ENCODE data around the gene SFN. TPM values are rescaled to one million over a fixed set of nuclear protein-coding genes. Genes with fewer than 3 reads are reported as not detected.
A peak's percentile ranks its signal among the peaks of the same experiment; 100 is the strongest.

Gene SFN
- total RNA-seq, 4 donors from 2014 or later = 1,060 to 2,609 (median 1,818) TPM

- H3K27me3 ChIP-seq = no peaks in the 10 kb centered on the region
- H3K4me3 ChIP-seq = no peak overlapping the region
- WGBS, 2 donors = 31 to 35% methylated on average over 8 of the region's 10 CpGs
- H3K36me3 ChIP-seq = peaks cover 38 to 86% (median 45%) of the 10 kb centered on the region in 3 donors
- no peaks in the 10 kb centered on the region for H3K9me3 ChIP-seq
- intact Hi-C loops (cut with DNase I) = no loop called here
- peaks cover 11 to 75% (median 44%) of the 10 kb centered on the region in 3 donors for H3K4me1 ChIP-seq
- TF ChIP-seq CTCF (IDR thresholded peaks at IDR 0.05) = no peak
- no peak for TF ChIP-seq POLR2A (IDR thresholded peaks at IDR 0.05)
- peak overlapping the region; percentile 89 to 100 (median 98) for H3K27ac ChIP-seq
- DNase-seq = no peak
These were observed 13.8 kb upstream of the SFN start for GRCh38 chr1:26848941-26849774.

DNA sequence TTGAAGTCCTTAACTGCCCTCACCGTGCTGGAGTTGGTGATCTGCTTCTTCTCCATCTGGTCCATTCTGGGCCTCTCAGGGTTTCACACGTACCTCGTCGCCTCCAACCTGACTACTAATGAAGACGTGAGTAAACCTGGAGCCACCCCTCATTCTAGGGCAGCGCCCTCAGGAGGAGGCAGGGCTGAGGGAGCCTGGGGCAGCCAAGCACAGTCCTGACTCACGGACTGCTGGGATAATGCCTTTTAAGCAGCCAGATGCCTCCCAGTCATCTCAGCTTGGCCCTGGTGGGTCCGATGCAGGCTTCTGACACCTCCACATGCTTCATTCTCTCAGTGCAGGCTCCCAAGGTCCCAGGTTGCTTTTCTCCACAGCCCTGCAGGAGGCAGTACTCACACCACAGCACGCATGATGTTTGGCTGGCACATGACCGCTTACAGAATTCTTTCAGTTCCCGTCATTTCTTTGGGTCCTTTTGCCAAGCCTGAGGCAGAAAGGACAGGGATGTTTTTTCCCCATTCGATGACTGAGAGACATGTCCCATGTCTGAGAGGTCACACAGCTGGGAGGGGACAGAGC, 11.8 kb upstream of the SFN start:
- peak overlapping the region; percentile 89 to 100 (median 98) for H3K27ac ChIP-seq

DNA sequence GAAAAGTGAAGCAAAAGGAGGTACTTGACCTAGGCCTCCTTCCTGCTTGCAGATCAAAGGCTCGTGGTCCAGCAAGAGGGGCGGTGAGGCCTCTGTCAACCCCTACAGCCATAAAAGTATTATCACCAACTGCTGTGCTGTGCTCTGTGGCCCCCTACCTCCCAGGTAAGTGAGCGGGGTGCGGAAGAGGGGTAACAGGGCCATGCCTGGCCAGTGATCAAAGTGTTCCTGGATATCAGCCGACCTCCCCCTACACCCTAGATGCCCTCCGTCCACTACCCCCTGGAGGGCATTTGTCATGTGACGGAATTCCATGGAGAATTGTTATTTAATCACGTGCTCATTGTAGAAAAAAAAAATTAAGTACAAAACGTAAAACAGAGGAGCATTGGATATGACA, 10.2 kb upstream of the SFN start:
- no peaks in the 10 kb centered on the region for H3K9me3 ChIP-seq
- DNase-seq = no peak
- intact Hi-C loops (cut with DNase I) = no loop called here
- peaks cover 35 to 95% (median 78%) of the 10 kb centered on the region in 3 donors for H3K4me1 ChIP-seq
- TF ChIP-seq CTCF (IDR thresholded peaks at IDR 0.05) = no peak
- TF ChIP-seq POLR2A (IDR thresholded peaks at IDR 0.05) = no peak
- no peak overlapping the region for H3K4me3 ChIP-seq
- peaks cover 39 to 83% (median 40%) of the 10 kb centered on the region in 3 donors for H3K36me3 ChIP-seq
- WGBS, 2 donors = 61 to 63% methylated on average over 6 to 9 of the region's 9 CpGs
- no peaks in the 10 kb centered on the region for H3K27me3 ChIP-seq
- peak overlapping the region; percentile 58 to 100 (median 98) for H3K27ac ChIP-seq

More for the DNA sequence above, 11.8 kb upstream of the SFN start:
- Histone ChIP-seq H3K27me3 (no peaks in the 10 kb centered on the region), H3K9me3 (no peaks in the 10 kb centered on the region), H3K4me3 (no peak overlapping the region), H3K4me1 (peaks cover 27 to 86% (median 62%) of the 10 kb centered on the region in 3 donors), H3K36me3 (peaks cover 40 to 97% (median 45%) of the 10 kb centered on the region in 3 donors)
- no peak for DNase-seq
- TF ChIP-seq POLR2A (IDR thresholded peaks at IDR 0.05) (peak in 1 of 4 donors; percentile 20), CTCF (IDR thresholded peaks at IDR 0.05) (peak in 1 of 6 experiments; percentile 49)
- intact Hi-C loops (cut with DNase I) = no loop called here
- WGBS, 2 donors = 43 to 49% methylated on average over 4 to 8 of the region's 12 CpGs

DNA sequence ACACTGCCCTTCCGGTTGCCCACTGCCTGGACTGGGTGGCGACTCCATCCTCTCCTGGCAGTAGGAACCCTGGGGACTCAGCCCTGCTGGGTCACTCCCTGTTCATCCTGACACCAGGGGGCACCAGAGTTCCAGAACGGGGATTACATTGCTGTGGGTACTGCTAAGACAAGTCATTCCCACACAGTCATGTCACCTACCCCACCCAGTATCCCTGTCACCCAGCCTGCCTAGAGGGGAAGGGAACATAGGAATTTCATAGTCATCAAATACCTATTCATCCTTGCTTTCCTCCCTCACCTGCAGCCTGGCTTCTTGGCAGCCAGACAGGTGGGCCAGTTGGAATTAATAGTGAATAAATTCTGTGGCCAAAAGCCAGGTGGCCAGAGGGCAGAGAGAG, 9.8 kb upstream of the SFN start:
- Histone ChIP-seq H3K27me3 (no peaks in the 10 kb centered on the region), H3K4me1 (peaks cover 35 to 96% (median 82%) of the 10 kb centered on the region in 3 donors), H3K27ac (peak overlapping the region; percentile 91 to 100 (median 98)), H3K4me3 (no peak overlapping the region), H3K36me3 (peaks cover 39 to 79% (median 40%) of the 10 kb centered on the region in 3 donors), H3K9me3 (no peaks in the 10 kb centered on the region)
- TF ChIP-seq POLR2A (IDR thresholded peaks at IDR 0.05) (no peak), CTCF (IDR thresholded peaks at IDR 0.05) (peak; percentile 69 to 94 (median 88))
- intact Hi-C loops (cut with DNase I) = no loop called here
- no peak for DNase-seq
- WGBS, 2 donors = 20 to 32% methylated on average over 3 of the region's 3 CpGs

DNA sequence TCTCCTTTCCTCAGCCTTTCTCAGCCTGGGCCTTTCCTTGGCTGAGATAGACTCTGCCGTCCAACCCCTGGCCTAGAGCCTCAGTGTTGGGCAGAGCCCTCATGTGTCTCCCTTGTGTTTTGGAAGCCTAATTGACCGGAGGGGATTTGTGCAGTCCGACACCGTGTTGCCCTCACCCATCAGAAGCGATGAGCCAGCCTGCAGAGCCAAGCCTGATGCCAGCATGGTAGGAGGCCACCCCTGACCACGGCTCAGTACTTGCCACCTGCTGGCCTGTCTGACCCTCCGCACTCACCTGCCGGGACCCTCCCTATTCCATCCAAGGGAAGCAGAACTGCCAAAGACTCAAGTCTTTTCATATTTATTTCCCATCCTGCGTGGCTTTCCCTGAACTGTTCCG, 9.3 kb upstream of the SFN start:
- intact Hi-C loops (cut with DNase I) = no loop called here
- no peak overlapping the region for H3K4me3 ChIP-seq
- peaks cover 30 to 96% (median 82%) of the 10 kb centered on the region in 3 donors for H3K4me1 ChIP-seq
- H3K36me3 ChIP-seq = peaks cover 37 to 74% (median 39%) of the 10 kb centered on the region in 3 donors
- WGBS, 2 donors = 67 to 100% methylated on average over 5 of the region's 10 CpGs
- peak overlapping the region; percentile 91 to 100 (median 98) for H3K27ac ChIP-seq
- TF ChIP-seq POLR2A (IDR thresholded peaks at IDR 0.05) (no peak), CTCF (IDR thresholded peaks at IDR 0.05) (no peak)
- no peaks in the 10 kb centered on the region for H3K27me3 ChIP-seq
- no peaks in the 10 kb centered on the region for H3K9me3 ChIP-seq
- no peak for DNase-seq

Measured in esophagus squamous epithelium (tissue), 5 donors.